ENCODE data around the gene MAP3K5.

- 0 out of 4 replicates have a peak, but pooled peaks of 1 of the 2 experiments have one; percentile 7 for TF ChIP-seq RAD21 (CRISPR knock-in tag; conservative IDR thresholded peaks at IDR 0.05 in 1 of 2, IDR thresholded peaks at IDR 0.05 in 1 of 2)
- no peak for TF ChIP-seq ARID3A (IDR thresholded peaks at IDR 0.05; ENCODE audit: borderline replicate concordance, low read depth, low read length)
- TF ChIP-seq CTCF (IDR thresholded peaks at IDR 0.05 in 2 of 3, conservative IDR thresholded peaks at IDR 0.05 in 1 of 3; ENCODE audit: insufficient read depth in 2 of 3, low read depth in 1 of 3, low read length in 3 of 3) = no peak
- no peak for TF ChIP-seq HIVEP1 (CRISPR knock-in tag; IDR thresholded peaks at IDR 0.05)
- no peak for TF ChIP-seq ZNF655 (CRISPR knock-in tag; IDR thresholded peaks at IDR 0.05)
- no peak for TF ChIP-seq RBFOX2 (IDR thresholded peaks at IDR 0.05; ENCODE audit: low read depth, low read length)
- no peak for TF ChIP-seq EP300 (IDR thresholded peaks at IDR 0.05; ENCODE audit: low read length)
- no peak for TF ChIP-seq NFE2L1 (tag; IDR thresholded peaks at IDR 0.05; ENCODE audit: borderline replicate concordance, low read depth)
- TF ChIP-seq TSHZ1 (CRISPR knock-in tag; IDR thresholded peaks at IDR 0.05) = no peak
- no peak for TF ChIP-seq NFRKB (IDR thresholded peaks at IDR 0.05; ENCODE audit: low read depth)
- TF ChIP-seq ZFP36 (IDR thresholded peaks at IDR 0.05; ENCODE audit: low read depth, low read length, partially characterized antibody) = no peak
- no peak for TF ChIP-seq NFYB (IDR thresholded peaks at IDR 0.05; ENCODE audit: extremely low read depth, insufficient read length)
- no peak for TF ChIP-seq MBD2 (IDR thresholded peaks at IDR 0.05; ENCODE audit: borderline replicate concordance, low read depth)
- TF ChIP-seq EGR1 (conservative IDR thresholded peaks at IDR 0.05) = no peak
Observed at GRCh38 chr6:136552054-136552453, 240.2 kb downstream of the MAP3K5 start.
